Endothelial cell of hepatic sinusoid (primary cell): ENCODE results near the gene RNF41.

Experiments used
- in situ Hi-C: cut with HindIII; loops from 2 replicates; pipeline ENCODE4 v1.10.0; 2017; ENCODE audit warnings: low sequenced_read_pairs

Gene RNF41

GRCh38 chr12:56244494-56244893 is 22.8 kb upstream of the RNF41 start:
- in situ Hi-C loops: no loop called here

- in situ Hi-C loops: no loop called here
Measured at GRCh38 chr12:56243731-56244181, 22.0 kb upstream of the RNF41 start.

- in situ Hi-C loops: no loop called here
Measured at GRCh38 chr12:56242986-56243385, 21.3 kb upstream of the RNF41 start.

- in situ Hi-C loops: no loop called here
Measured at GRCh38 chr12:56241424-56242303, 19.9 kb upstream of the RNF41 start.

- in situ Hi-C loops: no loop called here
Measured at GRCh38 chr12:56237552-56237951, 15.8 kb upstream of the RNF41 start.

- in situ Hi-C loops: no loop called here
Measured at GRCh38 chr12:56236985-56237384, 15.3 kb upstream of the RNF41 start.

GRCh38 chr12:56236091-56236490 is 14.4 kb upstream of the RNF41 start:
- in situ Hi-C loops: no loop called here

GRCh38 chr12:56234746-56235436 is 13.2 kb upstream of the RNF41 start:
- in situ Hi-C loops: no loop called here

GRCh38 chr12:56231184-56231582 is 9.5 kb upstream of the RNF41 start:
- in situ Hi-C loops: no loop called here

- in situ Hi-C loops: no loop called here
Measured at GRCh38 chr12:56230432-56231183, 8.9 kb upstream of the RNF41 start.

- in situ Hi-C loops: no loop called here
Measured at GRCh38 chr12:56229916-56230431, 8.3 kb upstream of the RNF41 start, which contains the start of gene SLC39A5. TSS of gene SLC39A5 (plus strand) at chr12:56230051. CDS start at chr12:56231275, 1,224 bp downstream.

GRCh38 chr12:56229082-56229481 is 7.4 kb upstream of the RNF41 start:
- in situ Hi-C loops: no loop called here

GRCh38 chr12:56224954-56225353 is 3.2 kb upstream of the RNF41 start:
- in situ Hi-C loops: loop anchor here (5.0 kb wide), 1 partner anchor 38 kb away; the partner anchor contains the start of gene SMARCC2

- in situ Hi-C loops: loop anchor here (5.0 kb wide), 1 partner anchor 37 kb away; the partner anchor contains the start of gene SMARCC2
Measured at GRCh38 chr12:56224102-56224701, 2.5 kb upstream of the RNF41 start, which contains the start of gene NABP2. TSS of gene NABP2 (plus strand) at chr12:56224342. CDS start at chr12:56224857, 515 bp downstream.

- in situ Hi-C loops: loop anchor here (5.0 kb wide), 1 partner anchor 36 kb away; the partner anchor contains the start of gene SMARCC2
Measured at GRCh38 chr12:56223571-56224101, 1.9 kb upstream of the RNF41 start.

- in situ Hi-C loops: loop anchor here (5.0 kb wide), 1 partner anchor 35 kb away; the partner anchor contains the start of gene SMARCC2
Measured at GRCh38 chr12:56222531-56222895, 791 bp upstream of the RNF41 start.

GRCh38 chr12:56221232-56221756 is 428 bp downstream of the RNF41 start:
- in situ Hi-C loops: loop anchor here (5.0 kb wide), 1 partner anchor 34 kb away; the partner anchor contains the start of gene SMARCC2

GRCh38 chr12:56220611-56221231 is 1.0 kb downstream of the RNF41 start:
- in situ Hi-C loops: loop anchor here (5.0 kb wide), 1 partner anchor 33 kb away; the partner anchor contains the start of gene SMARCC2

- in situ Hi-C loops: loop anchor here (5.0 kb wide), 1 partner anchor 33 kb away; the partner anchor contains the start of gene SMARCC2
Measured at GRCh38 chr12:56219840-56220239, 1.9 kb downstream of the RNF41 start.
